ENCODE results near the gene BTBD19. TPM values are rescaled to one million over a fixed set of nuclear protein-coding genes. Genes with fewer than 3 reads are reported as not detected.
"Not testable (repeated sequence)": the region's sequence is repeated elsewhere in the genome, so short reads cannot be mapped to it uniquely, and the experiment has no call there.

Gene BTBD19
- total RNA-seq, 1 experiment from 2014 or later = 18.0 TPM

- DNase-seq (ENCODE audit: low spot score) = no peak
Measured at GRCh38 chr1:44787506-44787905, 20.8 kb upstream of the BTBD19 start.

DNA sequence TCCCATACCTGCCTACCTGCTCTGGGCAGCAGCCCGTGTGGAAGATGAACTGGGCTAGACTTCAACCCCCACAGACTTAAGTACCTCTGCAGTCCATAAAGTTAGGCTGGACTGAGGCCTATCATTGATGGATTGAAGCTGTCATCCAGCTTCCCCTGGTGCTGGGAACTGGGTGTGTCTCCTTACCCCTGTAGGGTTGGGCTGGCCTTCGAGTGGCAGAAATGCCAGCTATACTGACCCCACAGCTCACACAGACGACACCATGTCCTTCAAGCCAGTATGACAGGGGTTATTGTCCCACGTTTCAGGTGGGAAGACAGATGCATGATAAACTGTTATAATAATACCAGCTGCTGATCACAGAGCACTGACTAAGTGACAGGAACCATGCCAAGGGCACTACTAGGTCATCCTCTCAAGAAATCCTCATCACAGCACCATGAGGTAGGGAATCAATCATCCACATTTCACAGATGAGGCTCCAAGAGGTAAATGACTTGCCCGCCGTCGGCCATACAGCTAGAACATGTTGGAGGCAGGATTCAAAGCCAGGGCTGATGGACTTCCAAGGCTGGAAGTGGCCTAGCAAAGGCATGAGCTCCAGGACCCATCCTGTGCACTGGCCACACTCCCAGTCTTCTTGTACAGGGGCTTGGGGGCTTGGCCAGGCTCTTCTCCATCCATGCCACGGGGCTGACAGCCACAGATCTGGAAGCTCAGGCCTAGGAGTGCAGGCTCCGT, 20.0 kb upstream of the BTBD19 start, which contains the start of gene BEST4:
Gene BEST4, minus strand, starts transcription at position 51 of the 741 bp plus-strand sequence. CDS start 465 bp downstream, outside the sequence.
- DNase-seq (ENCODE audit: low spot score) = no peak

GRCh38 chr1:44790968-44791801, 17.1 kb upstream of the BTBD19 start:
- peak; percentile 64 for DNase-seq (ENCODE audit: low spot score)

- DNase-seq (ENCODE audit: low spot score) = no peak
Measured at GRCh38 chr1:44792736-44793502, 15.4 kb upstream of the BTBD19 start.

DNA sequence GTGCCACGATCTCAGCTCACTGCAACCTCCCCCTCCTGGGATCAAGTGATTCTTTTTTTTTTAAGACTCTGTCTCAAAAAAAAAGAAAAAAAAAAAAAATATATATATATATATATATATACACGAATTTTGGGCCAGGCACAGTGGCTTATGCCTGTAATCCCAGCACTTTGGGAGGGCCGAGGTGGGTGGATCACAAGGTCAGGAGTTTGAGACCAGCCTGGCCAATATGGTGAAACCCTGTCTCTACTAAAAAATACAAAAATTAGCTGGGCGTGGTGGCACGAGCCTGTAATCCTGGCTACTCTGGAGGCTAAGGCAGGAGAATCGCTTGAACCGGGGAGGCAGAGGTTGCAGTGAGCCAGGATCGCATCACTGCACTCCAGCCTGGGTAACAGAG, 10.4 kb upstream of the BTBD19 start:
- not testable (repeated sequence) for DNase-seq (ENCODE audit: low spot score)

DNA sequence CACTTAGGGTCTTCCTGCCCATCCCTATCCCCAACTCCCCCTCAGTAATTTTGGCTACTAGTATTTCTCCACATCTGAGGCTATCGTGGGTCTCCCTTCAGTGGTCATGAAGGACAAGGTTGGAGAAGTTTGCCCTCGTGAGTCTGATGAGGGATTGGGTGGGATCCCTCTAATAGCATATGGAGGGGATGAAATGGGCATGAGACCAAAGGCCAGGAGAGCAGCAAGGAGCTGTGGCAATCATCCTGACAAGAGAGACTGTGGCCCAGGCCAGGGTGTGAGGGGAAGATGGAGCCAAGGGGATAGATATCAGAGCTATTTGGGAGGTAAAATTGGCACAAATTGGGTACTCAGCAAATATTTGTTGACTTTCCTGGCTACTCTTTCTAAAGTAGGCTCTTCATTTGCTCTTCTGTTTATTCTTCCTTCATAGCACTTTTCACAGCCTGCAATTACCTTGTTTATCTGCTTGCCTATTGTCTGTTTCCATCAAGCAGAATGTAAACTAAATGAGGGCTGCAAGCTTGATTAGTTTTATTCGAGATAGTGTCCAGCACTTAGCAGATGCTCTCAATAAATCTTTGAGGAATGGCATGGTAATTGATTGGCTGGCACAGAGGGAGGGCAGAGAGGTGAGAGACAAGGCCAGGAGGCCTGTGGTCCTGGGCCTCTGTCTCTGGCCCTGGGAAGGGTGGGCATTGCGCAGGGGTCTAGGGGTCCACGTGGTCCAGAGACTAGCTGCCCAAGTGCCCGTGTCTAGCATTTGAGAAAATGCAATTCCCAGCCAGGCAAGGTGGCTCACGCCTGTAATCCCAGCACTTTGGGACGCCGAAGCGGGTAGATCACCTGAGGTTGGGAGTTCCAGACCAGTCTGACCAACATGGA, 9.6 kb upstream of the BTBD19 start:
- DNase-seq (ENCODE audit: low spot score) = no peak

GRCh38 chr1:44799770-44800584, 8.3 kb upstream of the BTBD19 start, which contains the start of gene PLK3:
TSS of gene PLK3 (plus strand) at chr1:44800377. CDS start at chr1:44800464, 87 bp downstream.
- peak; percentile 98 for DNase-seq (ENCODE audit: low spot score)

GRCh38 chr1:44801491-44802305, 6.6 kb upstream of the BTBD19 start:
- peak; percentile 43 for DNase-seq (ENCODE audit: low spot score)

- DNase-seq (ENCODE audit: low spot score) = peak; percentile 16
Measured at GRCh38 chr1:44802306-44803061, 5.8 kb upstream of the BTBD19 start.

DNA sequence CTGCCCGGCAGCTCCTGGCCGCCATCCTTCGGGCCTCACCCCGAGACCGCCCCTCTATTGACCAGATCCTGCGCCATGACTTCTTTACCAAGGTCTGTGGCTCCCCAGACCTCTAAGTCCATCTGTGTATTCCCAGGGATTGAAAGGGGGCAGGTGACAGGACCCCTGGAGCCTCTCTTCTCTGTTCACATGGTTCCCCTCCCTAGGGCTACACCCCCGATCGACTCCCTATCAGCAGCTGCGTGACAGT, 5.3 kb upstream of the BTBD19 start:
- no peak for DNase-seq (ENCODE audit: low spot score)

- peak; percentile 9 for DNase-seq (ENCODE audit: low spot score)
Measured at GRCh38 chr1:44803312-44804095, 4.8 kb upstream of the BTBD19 start.

GRCh38 chr1:44805311-44806024, 2.9 kb upstream of the BTBD19 start:
- peak; percentile 29 for DNase-seq (ENCODE audit: low spot score)

DNA sequence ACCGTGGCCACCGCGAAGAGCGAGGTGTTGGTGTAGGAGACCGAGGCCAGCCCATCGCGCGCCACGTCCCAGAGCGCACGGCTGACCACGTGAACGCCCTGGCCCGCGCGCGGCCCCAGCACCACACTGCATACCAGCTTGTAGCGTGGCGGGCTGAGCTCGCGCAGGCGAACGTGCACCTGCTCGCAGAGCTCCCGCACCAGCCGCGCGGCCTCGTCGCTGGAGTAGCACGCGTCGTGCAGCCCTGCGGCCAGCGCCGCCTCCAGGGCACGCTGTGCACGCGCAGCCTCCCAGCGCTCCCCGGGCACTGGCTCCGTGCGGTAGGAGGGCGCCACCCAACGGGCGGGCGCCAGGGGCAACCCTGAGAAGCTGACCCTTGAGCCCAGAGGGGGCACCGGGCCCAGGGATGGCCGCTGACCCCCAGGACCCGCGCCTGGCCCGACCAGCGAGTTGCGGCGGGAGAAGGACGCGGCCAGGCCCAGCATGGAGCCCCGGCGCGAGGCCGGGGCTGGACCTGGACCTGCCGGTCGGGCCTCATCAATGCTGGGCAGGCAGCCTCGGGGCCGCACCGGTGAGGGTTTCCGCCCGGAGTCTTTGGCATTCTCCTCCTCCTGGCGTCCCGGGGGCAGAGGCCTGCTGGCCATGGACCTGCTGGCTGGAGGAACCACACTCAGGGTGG, 2.2 kb upstream of the BTBD19 start:
- DNase-seq (ENCODE audit: low spot score) = no peak

- no peak for DNase-seq (ENCODE audit: low spot score)
Measured at GRCh38 chr1:44806704-44807363, 1.5 kb upstream of the BTBD19 start, which contains the start of gene DYNLT4. TSS of gene DYNLT4 (minus strand) at chr1:44807351. CDS start at chr1:44806668, 683 bp downstream.

DNA sequence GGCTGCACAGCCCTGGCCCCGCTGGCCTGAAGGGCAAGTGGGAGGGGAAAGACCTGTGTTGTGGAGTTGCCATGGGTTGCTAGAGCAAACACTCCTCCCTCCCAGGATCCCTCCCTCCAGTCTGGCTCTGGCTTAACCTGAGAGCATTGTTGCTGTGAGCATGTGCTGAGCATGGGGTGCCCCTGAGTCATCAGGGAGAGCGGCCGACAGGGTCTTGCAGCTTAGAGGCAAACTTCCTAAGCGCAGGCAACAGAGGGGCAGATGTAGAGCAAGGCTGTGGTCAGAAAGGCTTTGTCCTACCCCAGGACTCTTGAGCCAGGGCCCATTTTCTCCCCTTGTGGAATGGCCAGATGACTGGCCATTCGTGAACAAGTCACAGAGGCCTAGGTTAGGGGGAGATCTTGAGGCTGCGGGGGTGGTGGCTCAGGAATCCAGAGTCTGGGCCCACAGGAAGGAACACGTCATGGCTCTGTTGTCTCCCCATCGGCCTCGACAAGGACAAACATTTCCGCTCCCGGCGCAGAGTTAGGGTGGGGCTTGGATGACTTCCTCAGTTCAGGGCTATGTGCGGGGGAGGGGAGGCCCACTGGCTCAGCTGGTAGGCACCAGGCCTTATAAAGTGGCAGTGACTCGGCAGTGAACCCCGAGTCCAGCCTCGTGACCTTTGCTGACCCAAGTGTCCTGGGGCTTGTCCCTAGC, 810 bp upstream of the BTBD19 start:
- peak; percentile 99 for DNase-seq (ENCODE audit: low spot score)
